COLO668 (cell line): ENCODE measurements around the gene TUT1.

Experiments used
- DNase-seq: peaks from one replicate; lab custom pipeline; 2025; ENCODE audit not compliant: unreplicated experiment; lab: John Stamatoyannopoulos, UW

TUT1 gene

GRCh38 chr11:62542750-62543567 is 48.4 kb downstream of the TUT1 start:
- DNase-seq: peak; percentile 78

- peak; percentile 74 for DNase-seq
These were observed 49.1 kb downstream of the TUT1 start for GRCh38 chr11:62542111-62542745.

- DNase-seq: no peak
These were observed 50.3 kb downstream of the TUT1 start for GRCh38 chr11:62540804-62541701.

GRCh38 chr11:62539238-62539925 is 51.9 kb downstream of the TUT1 start:
- DNase-seq: peak; percentile 83

- DNase-seq: peak; percentile 73
These were observed 52.7 kb downstream of the TUT1 start for GRCh38 chr11:62538470-62539237.

- no peak for DNase-seq
These were observed 54.9 kb downstream of the TUT1 start for GRCh38 chr11:62536301-62536957.

- DNase-seq: no peak
These were observed 55.5 kb downstream of the TUT1 start for GRCh38 chr11:62535802-62536201.

GRCh38 chr11:62534779-62535545 is 56.4 kb downstream of the TUT1 start:
- DNase-seq: no peak

- DNase-seq: no peak
These were observed 59.2 kb downstream of the TUT1 start for GRCh38 chr11:62532096-62532495.
